Stimulated activated CD8-positive, alpha-beta memory T cell treated with anti-CD3 and anti-CD28 coated beads, Interleukin-15, amount 100 ng/mL, for 24 hours (primary cell): Measurements from ENCODE around the gene ZNF155.

Source experiments
- DNase-seq: peaks from one replicate; pipeline ENCODE4 v3.0.0-alpha.2; 2020; ENCODE audit warnings: low read depth

The ZNF155 gene

DNA sequence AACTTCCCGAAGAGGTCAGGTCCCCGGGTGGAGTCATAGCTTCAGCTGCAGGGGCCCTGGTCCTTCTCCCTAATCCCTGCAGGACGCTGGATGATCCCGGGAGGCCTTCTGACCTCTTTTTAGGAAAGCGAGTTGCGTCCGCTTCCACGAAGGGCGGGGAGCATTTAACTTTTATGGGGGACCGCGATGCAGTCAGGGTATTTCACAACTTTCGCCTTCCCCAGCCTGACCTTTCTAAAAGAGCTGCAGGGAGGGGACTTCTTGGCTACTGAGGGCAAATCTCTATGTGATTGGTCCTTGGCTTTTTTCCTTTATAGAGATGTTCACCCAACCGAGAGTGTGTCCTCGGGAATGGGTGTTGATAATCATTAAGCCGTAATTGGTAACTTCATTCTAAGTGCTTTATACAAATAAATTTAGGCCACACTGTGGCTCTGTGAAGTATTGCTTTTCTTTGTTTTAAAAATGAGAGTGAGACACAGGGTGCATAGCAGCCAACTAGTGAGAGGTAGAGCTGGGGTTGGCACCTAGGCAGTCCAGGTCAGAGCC, 19.5 kb downstream of the ZNF155 start:
- no peak for DNase-seq

DNA sequence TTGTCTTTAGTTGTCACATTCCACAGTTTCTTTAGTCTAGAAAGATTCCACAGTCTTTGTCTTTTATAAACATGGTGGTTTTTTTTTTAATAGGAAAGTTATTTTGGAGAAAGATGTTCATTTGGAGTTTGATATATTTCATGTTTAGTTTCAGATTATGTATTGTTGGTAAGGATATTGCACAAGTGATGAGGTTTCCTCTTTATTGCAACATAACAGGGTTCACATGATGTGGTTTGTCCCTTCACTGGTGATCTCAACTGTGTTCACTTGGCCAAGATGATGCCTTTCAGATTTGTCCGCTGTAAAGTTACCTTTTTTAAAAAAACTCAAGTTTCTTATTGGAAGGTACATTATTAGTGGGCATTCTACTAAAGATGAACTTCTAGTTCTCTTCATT, 22.0 kb downstream of the ZNF155 start:
- DNase-seq, result no peak

DNA sequence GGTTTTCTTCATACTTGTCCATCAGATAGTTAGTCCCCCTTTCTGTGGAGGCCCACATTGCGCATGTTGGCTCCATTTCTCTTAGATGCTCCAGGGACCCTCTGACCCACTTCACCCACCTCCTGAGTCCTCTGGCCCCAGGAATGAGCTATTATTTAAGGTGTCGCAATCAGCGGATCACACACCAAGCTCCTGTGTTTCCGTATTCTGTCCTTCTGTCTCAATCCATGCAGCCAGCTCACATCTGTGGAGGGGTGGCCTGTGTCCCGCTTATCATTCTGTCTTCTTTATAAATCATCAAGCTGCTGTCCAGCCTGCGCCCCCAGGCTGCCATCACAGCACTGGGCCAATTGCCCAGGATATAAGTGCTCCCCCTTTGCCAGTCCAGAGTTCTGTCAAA, 23.5 kb downstream of the ZNF155 start:
- no peak for DNase-seq

DNA sequence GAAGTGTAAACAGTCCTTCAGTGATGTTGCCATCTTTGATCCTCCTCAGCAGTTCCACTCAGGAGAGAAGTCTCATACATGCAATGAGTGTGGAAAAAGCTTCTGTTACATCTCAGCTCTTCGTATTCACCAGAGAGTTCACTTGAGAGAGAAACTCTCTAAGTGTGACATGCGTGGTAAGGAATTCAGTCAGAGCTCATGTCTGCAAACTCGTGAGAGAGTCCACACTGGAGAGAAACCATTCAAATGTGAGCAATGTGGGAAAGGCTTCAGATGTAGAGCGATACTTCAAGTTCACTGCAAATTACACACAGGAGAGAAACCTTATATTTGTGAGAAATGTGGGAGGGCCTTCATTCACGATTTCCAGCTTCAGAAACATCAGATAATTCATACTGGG, 26.5 kb downstream of the ZNF155 start:
- no peak for DNase-seq

DNA sequence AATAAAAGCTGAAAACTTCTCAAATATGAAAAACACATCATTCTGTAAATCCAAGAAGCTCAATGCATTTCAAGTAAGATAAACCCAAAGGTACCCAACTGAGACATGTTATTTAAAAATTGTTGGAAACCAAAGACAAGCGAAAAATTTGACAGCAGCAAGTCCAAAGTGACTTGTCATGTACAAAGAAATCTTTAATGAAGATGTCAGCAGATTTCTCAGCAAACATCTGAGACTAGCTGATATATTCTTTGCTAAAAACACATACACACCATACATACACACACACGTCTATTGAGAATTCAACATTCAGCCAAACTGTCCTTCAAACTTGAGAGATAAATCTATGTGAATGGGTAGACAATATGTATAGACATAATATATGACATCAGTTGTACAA, 35.5 kb downstream of the ZNF155 start:
- no peak for DNase-seq

DNA sequence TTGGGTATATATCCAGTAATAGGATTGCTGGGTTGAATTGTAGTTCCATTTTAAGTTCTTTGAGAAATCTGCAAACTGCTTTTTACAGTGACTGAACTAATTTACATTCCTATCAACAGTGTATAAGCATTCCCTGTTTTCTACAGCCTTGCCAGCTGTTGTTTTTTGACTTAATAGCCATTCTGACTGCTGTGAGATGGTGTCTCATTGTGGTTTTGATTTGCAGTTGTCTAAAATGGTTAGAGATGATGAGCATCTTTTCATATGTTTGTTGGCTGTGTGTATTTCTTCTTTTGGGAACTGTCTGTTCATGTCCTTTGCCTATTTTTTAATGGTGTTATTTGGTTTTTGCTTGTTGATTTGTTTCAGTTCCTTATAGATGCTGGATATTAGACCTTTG, 37.2 kb downstream of the ZNF155 start:
- no peak for DNase-seq

DNA sequence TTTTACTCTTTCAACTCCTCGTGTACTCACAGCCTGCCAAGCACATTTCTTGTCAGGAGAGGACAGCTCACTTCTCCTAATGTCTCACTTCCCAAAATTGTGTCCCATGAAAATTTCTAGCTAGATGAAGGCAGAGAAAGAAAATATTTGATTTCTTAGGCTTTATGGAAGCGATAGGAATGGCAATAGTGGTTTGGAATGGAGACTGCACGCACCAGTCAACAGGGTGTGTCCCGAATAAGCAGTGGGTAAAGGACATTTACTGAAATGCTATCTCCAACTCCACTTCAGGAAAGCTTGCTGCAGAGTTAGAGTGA, 40.9 kb downstream of the ZNF155 start:
- no peak for DNase-seq

DNA sequence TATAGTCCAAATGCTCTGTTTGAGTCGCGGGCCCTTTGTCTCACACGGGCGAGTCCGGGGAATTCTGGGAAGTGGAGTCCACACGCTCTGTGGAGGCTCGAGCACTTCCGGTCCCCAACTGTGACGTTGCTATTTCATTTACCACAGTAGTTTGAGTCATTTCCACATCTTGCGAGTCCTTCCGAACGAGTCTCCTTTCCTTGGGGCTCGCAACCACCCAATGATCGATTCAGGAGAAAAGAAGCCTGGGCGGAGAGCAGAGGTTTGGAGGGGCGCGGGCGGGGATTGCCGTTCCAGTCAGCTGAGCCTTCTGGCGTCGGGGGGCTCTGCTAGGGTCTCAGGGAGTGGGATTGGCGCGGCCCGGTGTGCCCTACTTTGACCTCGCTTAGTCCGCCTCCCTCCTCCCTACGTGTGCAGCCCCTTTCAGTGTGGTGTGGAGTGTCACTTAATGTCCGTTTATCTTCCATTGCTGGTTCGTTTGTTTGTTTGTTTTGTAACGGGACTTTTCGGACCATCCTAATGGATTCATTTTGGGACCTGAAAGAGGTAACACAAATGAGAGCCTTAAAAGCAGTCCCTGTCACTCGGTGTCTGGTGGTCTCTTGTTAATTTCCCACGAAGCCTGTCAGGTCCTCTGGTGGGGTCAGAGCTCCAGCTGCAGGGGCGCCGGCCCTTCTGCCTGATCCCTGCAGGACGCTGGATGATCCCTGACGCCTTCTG, 41.4 kb downstream of the ZNF155 start, which contains the start of gene ZNF222:
Gene ZNF222, plus strand, starts transcription at position 163 of the 720 bp plus-strand sequence. Its CDS starts 58 bp downstream, at position 221.
- peak; percentile 40 for DNase-seq

DNA sequence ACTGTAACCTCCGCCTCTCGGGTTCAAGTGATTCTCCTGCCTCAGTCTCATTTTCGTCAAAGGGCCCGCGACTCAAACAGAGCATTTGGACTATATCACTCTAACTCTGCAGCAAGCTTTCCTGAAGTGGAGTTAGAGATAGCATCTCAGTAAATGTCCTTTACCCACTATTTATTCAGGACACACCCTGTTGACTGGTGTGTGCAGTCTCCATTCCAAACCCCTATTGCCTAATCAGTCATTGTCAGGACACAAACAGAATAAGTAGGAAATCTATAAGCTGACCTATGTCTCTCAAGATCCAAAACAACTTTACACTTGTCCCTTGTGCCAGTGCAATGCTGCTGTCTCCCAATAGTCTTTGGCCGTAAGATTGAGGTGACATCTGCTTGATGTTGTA, 42.6 kb downstream of the ZNF155 start:
- no peak for DNase-seq

DNA sequence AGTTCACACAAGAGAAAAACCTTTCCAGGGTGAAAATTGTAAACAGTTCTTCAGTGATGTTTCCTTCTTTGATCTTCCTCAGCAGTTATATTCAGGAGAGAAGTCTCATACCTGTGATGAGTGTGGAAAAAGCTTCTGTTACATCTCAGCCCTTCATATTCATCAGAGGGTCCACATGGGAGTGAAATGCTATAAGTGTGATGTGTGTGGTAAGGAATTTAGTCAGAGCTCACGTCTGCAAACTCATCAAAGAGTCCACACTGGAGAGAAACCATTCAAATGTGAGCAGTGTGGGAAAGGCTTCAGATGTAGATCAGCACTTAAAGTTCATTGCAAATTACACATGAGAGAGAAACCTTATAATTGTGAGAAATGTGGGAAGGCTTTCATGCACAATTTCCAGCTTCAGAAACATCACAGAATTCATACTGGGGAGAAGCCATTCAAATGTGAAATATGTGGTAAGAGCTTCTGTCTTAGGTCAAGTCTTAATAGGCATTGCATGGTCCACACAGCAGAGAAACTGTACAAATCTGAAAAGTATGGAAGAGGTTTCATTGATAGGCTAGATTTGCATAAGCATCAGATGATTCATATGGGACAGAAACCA, 48.1 kb downstream of the ZNF155 start:
- no peak for DNase-seq

DNA sequence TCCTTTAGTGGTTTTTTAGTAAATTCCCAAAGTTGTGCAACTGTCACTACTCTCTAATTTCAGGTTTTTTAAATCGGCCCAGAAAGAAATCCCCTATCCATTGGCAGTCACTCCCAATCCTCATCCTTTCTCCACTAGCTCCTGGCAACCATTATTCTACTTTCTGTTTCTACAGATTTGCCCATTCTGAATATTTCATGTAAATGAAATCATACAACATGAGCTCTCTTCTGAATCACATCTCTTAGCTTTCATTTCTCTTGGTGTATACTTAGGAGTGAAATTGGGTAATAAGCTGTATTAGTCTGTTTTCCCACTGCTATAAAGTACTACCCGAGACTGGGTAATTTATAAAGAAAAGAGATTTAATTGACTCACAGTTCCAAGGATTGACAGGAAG, 58.2 kb downstream of the ZNF155 start:
- DNase-seq, result no peak
